ENCODE measurements around the gene NAA20. TPM values are rescaled to one million over a fixed set of nuclear protein-coding genes. Genes with fewer than 3 reads are reported as not detected.
A peak's percentile ranks its signal among the peaks of the same experiment; 100 is the strongest.

Gene NAA20
- total and polyA plus RNA-seq, 2 donors (not counting 1 experiment from before 2014, with no cell fraction given): 42.4 to 82.6 TPM

- H3K27me3 ChIP-seq (ENCODE audit: control insufficient read depth, insufficient read depth, low read length): no peaks in the 10 kb centered on the region
- H3K79me2 ChIP-seq (ENCODE audit: control insufficient read depth, insufficient read depth, low read length): no peaks in the 10 kb centered on the region
- peaks cover 16% of the 10 kb centered on the region for H3K36me3 ChIP-seq (ENCODE audit: control insufficient read depth, insufficient read depth, low read length)
- H3K27ac ChIP-seq (ENCODE audit: insufficient read depth, low read length): no peak overlapping the region
- H3K9me3 ChIP-seq (ENCODE audit: control insufficient read depth, insufficient read depth, low read depth, low read length): no peaks in the 10 kb centered on the region
- H3K4me3 ChIP-seq (replicated peaks in 1 of 4; ENCODE audit: control extremely low read depth in 1 of 4, insufficient read depth in 1 of 4, low read depth in 3 of 4, low read length in 4 of 4): no peak overlapping the region
- H4K20me1 ChIP-seq (ENCODE audit: control insufficient read depth, extremely low read depth, insufficient read depth, low read length): no peaks in the 10 kb centered on the region
- H3K4me1 ChIP-seq (ENCODE audit: control insufficient read depth, extremely low read depth, insufficient read depth, low read length): no peaks in the 10 kb centered on the region
- H2AFZ ChIP-seq (ENCODE audit: low read length): no peak overlapping the region
- no peak overlapping the region for H3K4me2 ChIP-seq (ENCODE audit: extremely low read depth, insufficient read depth, low read length)
- DNase-seq (ENCODE audit: low read depth in 2 of 2): no peak
- no peak overlapping the region for H3K9ac ChIP-seq (ENCODE audit: insufficient read depth, low read length)
- TF ChIP-seq CTCF (conservative IDR thresholded peaks at IDR 0.05 in 1 of 2, IDR thresholded peaks at IDR 0.05 in 1 of 2; ENCODE audit: low read depth in 1 of 2, low read length in 2 of 2): no peak
- TF ChIP-seq EZH2 (IDR thresholded peaks at IDR 0.05; ENCODE audit: low read length, missing control alignments): no peak
These were observed 21.4 kb downstream of the NAA20 start for GRCh38 chr20:20038586-20038985.

- Histone ChIP-seq H2AFZ (ENCODE audit: low read length) (no peak overlapping the region), H4K20me1 (ENCODE audit: control insufficient read depth, extremely low read depth, insufficient read depth, low read length) (no peaks in the 10 kb centered on the region), H3K9me3 (ENCODE audit: control insufficient read depth, insufficient read depth, low read depth, low read length) (no peaks in the 10 kb centered on the region), H3K4me2 (ENCODE audit: extremely low read depth, insufficient read depth, low read length) (no peak overlapping the region), H3K79me2 (ENCODE audit: control insufficient read depth, insufficient read depth, low read length) (no peaks in the 10 kb centered on the region), H3K27ac (ENCODE audit: insufficient read depth, low read length) (no peak overlapping the region), H3K27me3 (ENCODE audit: control insufficient read depth, insufficient read depth, low read length) (no peaks in the 10 kb centered on the region), H3K4me1 (ENCODE audit: control insufficient read depth, extremely low read depth, insufficient read depth, low read length) (no peaks in the 10 kb centered on the region), H3K4me3 (replicated peaks in 1 of 4; ENCODE audit: control extremely low read depth in 1 of 4, insufficient read depth in 1 of 4, low read depth in 3 of 4, low read length in 4 of 4) (no peak overlapping the region), H3K36me3 (ENCODE audit: control insufficient read depth, insufficient read depth, low read length) (peaks cover 15% of the 10 kb centered on the region), H3K9ac (ENCODE audit: insufficient read depth, low read length) (no peak overlapping the region)
- no peak for TF ChIP-seq EZH2 (IDR thresholded peaks at IDR 0.05; ENCODE audit: low read length, missing control alignments)
- no peak for DNase-seq (ENCODE audit: low read depth in 2 of 2)
These were observed 22.7 kb downstream of the NAA20 start for GRCh38 chr20:20039752-20040387.

GRCh38 chr20:20051767-20052073, 34.6 kb downstream of the NAA20 start:
- H4K20me1 ChIP-seq (ENCODE audit: control insufficient read depth, extremely low read depth, insufficient read depth, low read length): no peaks in the 10 kb centered on the region
- H3K9ac ChIP-seq (ENCODE audit: insufficient read depth, low read length): peak overlapping the region; percentile 79
- H3K4me3 ChIP-seq (replicated peaks in 1 of 4; ENCODE audit: control extremely low read depth in 1 of 4, insufficient read depth in 1 of 4, low read depth in 3 of 4, low read length in 4 of 4): peak overlapping the region; percentile 65 to 97 (median 92)
- H3K9me3 ChIP-seq (ENCODE audit: control insufficient read depth, insufficient read depth, low read depth, low read length): no peaks in the 10 kb centered on the region
- no peak for TF ChIP-seq CTCF (conservative IDR thresholded peaks at IDR 0.05 in 1 of 2, IDR thresholded peaks at IDR 0.05 in 1 of 2; ENCODE audit: low read depth in 1 of 2, low read length in 2 of 2)
- TF ChIP-seq EZH2 (IDR thresholded peaks at IDR 0.05; ENCODE audit: low read length, missing control alignments): no peak
- no peaks in the 10 kb centered on the region for H3K4me1 ChIP-seq (ENCODE audit: control insufficient read depth, extremely low read depth, insufficient read depth, low read length)
- no peaks in the 10 kb centered on the region for H3K27me3 ChIP-seq (ENCODE audit: control insufficient read depth, insufficient read depth, low read length)
- H3K79me2 ChIP-seq (ENCODE audit: control insufficient read depth, insufficient read depth, low read length): peaks cover 15% of the 10 kb centered on the region
- H3K36me3 ChIP-seq (ENCODE audit: control insufficient read depth, insufficient read depth, low read length): peaks cover 7% of the 10 kb centered on the region
- H3K27ac ChIP-seq (ENCODE audit: insufficient read depth, low read length): peak overlapping the region; percentile 78
- H2AFZ ChIP-seq (ENCODE audit: low read length): peak overlapping the region; percentile 74
- no peak for DNase-seq (ENCODE audit: low read depth in 2 of 2)
- H3K4me2 ChIP-seq (ENCODE audit: extremely low read depth, insufficient read depth, low read length): peak overlapping the region; percentile 93

Data from fibroblast of lung (primary cell).